Subcutaneous adipose tissue (tissue), 4 donors: ENCODE measurements around the gene VWA8. TPM values are rescaled to one million over a fixed set of nuclear protein-coding genes. Genes with fewer than 3 reads are reported as not detected.

Experiments
- total RNA-seq, 4 donors: library from RNA; depleted of rRNA; stranded (reverse); fragments of >200 nt; gene quantifications; one replicate each; pipeline ENCODE4 v1.1.0, GENCODE V29; 2016
- TF ChIP-seq, protein P1 (sequence below): fragments of 450-650 bp; IDR thresholded peaks from one replicate; pipeline ENCODE4 v1.5.1; 2016; ENCODE audit warnings: low read depth, mild to moderate bottlenecking, control low read depth, antibody characterized with exemption, moderate library complexity

VWA8 gene
- total RNA-seq, 4 donors from 2014 or later = 18.1 to 28.3 (median 20.3) TPM

DNA sequence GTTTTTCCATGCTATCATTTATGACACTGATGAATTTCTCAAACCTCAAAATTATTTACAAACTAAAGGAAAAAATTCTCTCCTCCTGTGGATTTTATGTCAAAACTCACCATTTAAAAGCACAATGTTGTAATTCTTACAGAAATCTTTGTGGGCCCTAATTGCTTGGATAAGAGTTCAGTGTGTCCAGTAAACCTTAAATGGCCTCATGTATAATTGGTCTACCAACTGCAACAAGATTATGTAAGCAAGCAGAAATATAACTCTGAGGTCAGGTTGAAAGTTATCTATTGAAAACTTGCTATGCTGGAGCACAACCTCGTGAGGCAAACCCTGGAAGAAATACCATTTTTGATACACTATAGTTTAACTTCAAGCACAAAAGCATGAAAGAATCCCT lies 22.0 kb downstream of the VWA8 start:
- TF ChIP-seq, protein P1, sequence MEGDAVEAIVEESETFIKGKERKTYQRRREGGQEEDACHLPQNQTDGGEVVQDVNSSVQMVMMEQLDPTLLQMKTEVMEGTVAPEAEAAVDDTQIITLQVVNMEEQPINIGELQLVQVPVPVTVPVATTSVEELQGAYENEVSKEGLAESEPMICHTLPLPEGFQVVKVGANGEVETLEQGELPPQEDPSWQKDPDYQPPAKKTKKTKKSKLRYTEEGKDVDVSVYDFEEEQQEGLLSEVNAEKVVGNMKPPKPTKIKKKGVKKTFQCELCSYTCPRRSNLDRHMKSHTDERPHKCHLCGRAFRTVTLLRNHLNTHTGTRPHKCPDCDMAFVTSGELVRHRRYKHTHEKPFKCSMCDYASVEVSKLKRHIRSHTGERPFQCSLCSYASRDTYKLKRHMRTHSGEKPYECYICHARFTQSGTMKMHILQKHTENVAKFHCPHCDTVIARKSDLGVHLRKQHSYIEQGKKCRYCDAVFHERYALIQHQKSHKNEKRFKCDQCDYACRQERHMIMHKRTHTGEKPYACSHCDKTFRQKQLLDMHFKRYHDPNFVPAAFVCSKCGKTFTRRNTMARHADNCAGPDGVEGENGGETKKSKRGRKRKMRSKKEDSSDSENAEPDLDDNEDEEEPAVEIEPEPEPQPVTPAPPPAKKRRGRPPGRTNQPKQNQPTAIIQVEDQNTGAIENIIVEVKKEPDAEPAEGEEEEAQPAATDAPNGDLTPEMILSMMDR = no peak

DNA sequence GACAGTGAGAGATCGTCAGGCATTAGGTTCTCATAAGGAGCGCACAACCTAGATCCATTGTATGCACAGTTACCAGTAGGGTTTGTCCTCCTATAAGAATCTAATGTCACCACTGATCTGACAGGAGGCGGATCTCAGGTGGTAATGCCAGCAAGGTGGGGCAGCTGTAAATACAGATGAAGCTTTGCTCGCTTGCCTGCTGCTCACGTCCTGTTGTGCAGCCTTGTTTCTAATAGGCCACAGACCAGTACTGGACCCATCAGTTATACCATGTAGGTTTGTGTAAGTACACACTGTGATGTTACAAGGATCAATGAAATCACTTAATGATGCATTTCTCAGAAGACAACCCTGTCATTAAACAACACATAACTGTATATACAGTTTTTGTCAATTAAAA lies 23.5 kb downstream of the VWA8 start:
- TF ChIP-seq, protein P1 = no peak

DNA sequence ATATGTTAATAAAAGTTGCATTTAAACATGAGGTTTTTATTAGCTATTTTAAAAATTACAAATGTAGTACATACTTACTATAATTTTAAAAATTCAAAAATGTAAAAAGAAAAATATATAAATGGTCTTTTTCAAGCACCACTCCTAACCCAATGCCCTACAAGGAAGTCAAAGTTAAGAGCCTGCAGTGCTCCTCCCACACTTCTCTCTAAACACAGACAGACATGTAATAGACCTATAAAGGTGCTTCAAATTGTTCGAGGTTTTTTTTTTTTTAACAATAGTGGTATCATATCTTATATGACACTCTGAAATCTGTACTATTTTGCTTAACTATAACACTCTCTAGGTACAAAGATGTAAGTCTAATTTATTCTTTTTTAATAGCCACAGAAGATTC lies 25.4 kb downstream of the VWA8 start:
- TF ChIP-seq, protein P1 = no peak

DNA sequence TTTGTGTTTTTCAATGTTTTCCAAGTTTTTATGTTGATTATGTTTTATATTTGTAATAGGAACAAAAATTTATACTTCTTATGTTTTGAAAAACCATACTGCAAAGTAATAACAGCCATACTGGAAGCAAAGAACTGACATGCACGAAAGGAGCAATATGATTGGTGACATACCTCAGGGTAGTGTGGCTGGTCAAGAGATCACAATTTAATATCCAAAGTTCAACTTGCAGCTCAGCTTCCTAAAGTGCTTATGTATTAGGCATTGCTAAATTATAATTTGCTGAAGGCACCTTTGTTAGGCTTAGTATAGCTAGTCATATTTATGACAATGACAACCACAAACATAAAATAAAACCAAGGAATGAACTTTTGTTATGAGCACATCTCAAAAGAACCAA lies 25.9 kb downstream of the VWA8 start:
- TF ChIP-seq, protein P1 = no peak

DNA sequence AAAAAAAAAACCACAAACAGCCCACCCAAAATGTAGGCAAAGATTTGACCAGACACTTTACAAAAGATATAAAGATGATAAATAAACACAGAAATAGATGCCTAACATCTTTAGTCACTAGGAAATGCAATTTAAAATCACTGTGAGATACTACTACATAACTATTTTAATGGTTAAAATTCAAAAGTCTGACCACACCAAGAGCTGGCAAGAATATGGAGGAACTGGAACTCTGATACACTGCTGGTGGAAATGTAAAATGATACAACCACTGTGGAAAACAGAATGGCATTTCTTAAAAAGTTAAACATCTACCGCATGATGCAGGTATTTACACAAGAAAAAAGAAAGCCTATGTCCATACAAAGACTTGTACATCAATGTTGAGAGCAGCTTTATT lies 26.8 kb downstream of the VWA8 start:
- TF ChIP-seq, protein P1 = no peak

DNA sequence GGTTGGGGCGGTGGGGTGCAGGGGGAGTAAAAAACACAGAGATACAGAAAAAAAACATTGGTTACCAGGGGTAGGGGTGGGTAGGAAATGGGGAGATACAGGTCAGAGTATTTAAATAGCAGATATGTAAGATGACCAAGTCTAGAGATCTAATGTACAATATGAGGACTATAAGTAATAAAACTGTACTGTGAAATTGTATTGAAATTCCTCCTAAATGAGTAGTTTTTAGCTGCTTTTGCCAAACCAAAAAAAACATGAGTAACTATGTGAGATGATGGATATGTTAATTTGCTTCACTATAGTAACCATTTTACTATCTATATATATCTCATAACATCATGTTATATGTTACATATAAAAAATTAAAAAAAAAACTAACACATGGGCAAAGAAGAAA lies 29.6 kb downstream of the VWA8 start:
- TF ChIP-seq, protein P1 = no peak

DNA sequence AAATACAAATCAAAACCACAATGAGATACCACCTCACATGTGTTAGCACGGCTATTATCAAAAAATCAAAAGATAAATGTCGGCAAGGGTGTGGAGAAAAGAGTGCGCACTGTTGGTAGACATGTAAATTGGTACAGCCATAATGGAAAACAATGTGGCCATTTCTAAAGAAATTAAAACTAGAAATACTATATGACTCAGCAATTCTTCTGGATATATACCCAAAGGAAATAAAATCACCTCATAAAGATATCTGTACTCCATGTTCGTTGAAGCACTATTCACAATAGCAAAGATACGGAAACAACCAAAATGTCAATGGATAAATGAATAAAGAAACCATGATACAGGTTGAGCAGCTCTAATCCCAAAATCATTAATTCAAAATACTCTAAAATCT lies 30.8 kb downstream of the VWA8 start:
- TF ChIP-seq, protein P1 = no peak
